HepG2 (cell line): ENCODE results near the gene TK1. TPM values are rescaled to one million over a fixed set of nuclear protein-coding genes. Genes with fewer than 3 reads are reported as not detected.

Source experiments
- ATAC-seq: fragments of 200-7000 bp; cut with Tn5 transposase; 3 replicates; pipeline ENCODE4 v1.9.1; 2020; ENCODE audit warnings: mild to moderate bottlenecking, moderate library complexity
- BruUV-seq: library from RNA; stranded (reverse); fragments of 400-500 nt; replicated peaks from 2 replicates; lab custom pipeline; 2021; lab: Mats Ljungman, UMichigan
- CTCF ChIA-PET: fragments of 300-600 bp; formaldehyde crosslinking; extraction: SDS; loops from one replicate; lab custom pipeline; 2021; ENCODE audit warnings: low total read pairs, inconsistent platforms, low intra/inter-chr PET ratio; lab: Yijun Ruan, JAX
- POLR2A ChIA-PET: fragments of 350-600 bp; sonication (Branson Sonifier 250); formaldehyde crosslinking; loops from one replicate; lab custom pipeline; 2020; ENCODE audit warnings: antibody characterized with exemption, inconsistent platforms; lab: Yijun Ruan, JAX
- DNase-seq: peaks from one replicate; pipeline ENCODE4 v3.0.0-alpha.2; 2015; ENCODE audit warnings: low spot score
- FAIRE-seq: peaks from 3 replicates; lab custom pipeline; 2011; peaks lifted over from hg19 to GRCh38; lab: Jason Lieb, UNC
- H2AFZ ChIP-seq: one replicate; pipeline ENCODE4 v1.6.1; 2011; ENCODE audit warnings: low read length, inconsistent platforms
- H3K27ac ChIP-seq: fragments of 300-600 bp; 3 replicates; pipeline ENCODE4 v1.8.0; 2011; ENCODE audit warnings: mixed run types, mild to moderate bottlenecking, mixed read lengths, low read length, inconsistent platforms; ENCODE audit not compliant: insufficient read depth; ENCODE audit errors: extremely low read length
- H3K27me3 ChIP-seq, 2 experiments: fragments of 200-600 bp in 1 of 2; 2 replicates in 1 of 2; 3 replicates in 1 of 2; pipeline versions ENCODE4 v1.6.0 to v1.8.0; 2011; ENCODE audit warnings: low read length in 2 of 2, mild to moderate bottlenecking in 2 of 2, moderate library complexity in 2 of 2, inconsistent platforms in 1 of 2; ENCODE audit not compliant: insufficient read depth in 2 of 2, control insufficient read depth in 1 of 2
- H3K36me3 ChIP-seq, 2 experiments: fragments of 200-600 bp in 1 of 2; replicated peaks in 1 of 2; 2 replicates in 1 of 2; 3 replicates in 1 of 2; pipeline versions ENCODE4 v1.5.1 to v1.8.0; 2011; ENCODE audit warnings: low read length in 2 of 2, inconsistent platforms in 1 of 2; ENCODE audit not compliant: insufficient read depth in 2 of 2, control insufficient read depth in 1 of 2
- H3K4me1 ChIP-seq: 2 replicates; pipeline ENCODE4 v1.5.1; 2012; ENCODE audit warnings: low read length, inconsistent platforms; ENCODE audit not compliant: insufficient read depth
- H3K4me2 ChIP-seq: 2 replicates; pipeline ENCODE4 v1.6.0; 2011; ENCODE audit warnings: low read depth, low read length, inconsistent platforms
- H3K4me3 ChIP-seq, 3 experiments: fragments of 200-600 bp in 1 of 3; sonication (generic), shearing (Covaris generic) in 1 of 3; replicated peaks in 1 of 3; 2 replicates each; pipeline ENCODE4 v1.5.1; 2011 to 2016; ENCODE audit warnings: low read length in 3 of 3, inconsistent platforms in 2 of 3, low read depth in 2 of 3, mild to moderate bottlenecking in 2 of 3, control low read depth in 1 of 3, mixed read lengths in 1 of 3; ENCODE audit not compliant: insufficient read depth in 1 of 3
- H3K79me2 ChIP-seq: one replicate; pipeline ENCODE4 v1.6.1; 2011; ENCODE audit warnings: low read length, inconsistent platforms; ENCODE audit not compliant: insufficient read depth
- H3K9ac ChIP-seq: 2 replicates; pipeline ENCODE4 v1.6.0; 2011; ENCODE audit warnings: mild to moderate bottlenecking, low read depth, low read length, inconsistent platforms; ENCODE audit not compliant: insufficient read depth
- H3K9me3 ChIP-seq: 2 replicates; pipeline ENCODE4 v1.5.1; 2012; ENCODE audit warnings: mild to moderate bottlenecking, low read length
- H4K20me1 ChIP-seq: 2 replicates; pipeline ENCODE4 v1.6.0; 2011; ENCODE audit warnings: inconsistent platforms, mild to moderate bottlenecking, low read length, moderate library complexity; ENCODE audit not compliant: insufficient read depth
- NFATC3 ChIP-seq: sonication (generic); formaldehyde crosslinking; IDR thresholded peaks from 2 replicates; pipeline ENCODE4 v1.5.1; 2020; ENCODE audit warnings: mild to moderate bottlenecking, missing genetic modification reagents
- NFE2L1 ChIP-seq: sonication (generic); formaldehyde crosslinking; IDR thresholded peaks from 2 replicates; pipeline ENCODE4 v1.4.0; 2020; ENCODE audit warnings: missing genetic modification reagents, mild to moderate bottlenecking, borderline replicate concordance
- SP4 ChIP-seq: sonication (generic); formaldehyde crosslinking; IDR thresholded peaks from 2 replicates; pipeline ENCODE4 v1.8.1; 2023; ENCODE audit warnings: mild to moderate bottlenecking, missing genetic modification reagents
- ZEB1 ChIP-seq: IDR thresholded peaks from 2 replicates; pipeline ENCODE4 v1.6.1; 2012; ENCODE audit warnings: mild to moderate bottlenecking, low read depth, inconsistent platforms; ENCODE audit not compliant: insufficient replicate concordance
- ZNF543 ChIP-seq: sonication (generic); formaldehyde crosslinking; IDR thresholded peaks from 2 replicates; pipeline ENCODE4 v1.4.0; 2020; ENCODE audit warnings: mild to moderate bottlenecking, missing genetic modification reagents
- ZNF678 ChIP-seq: sonication (generic); formaldehyde crosslinking; IDR thresholded peaks from 2 replicates; pipeline ENCODE4 v1.4.0; 2020; ENCODE audit warnings: mild to moderate bottlenecking, missing genetic modification reagents
- ZSCAN22 ChIP-seq: sonication (generic); formaldehyde crosslinking; IDR thresholded peaks from 2 replicates; pipeline ENCODE4 v1.4.0; 2020; ENCODE audit warnings: mild to moderate bottlenecking, missing genetic modification reagents
- ZSCAN29 ChIP-seq: sonication (generic); formaldehyde crosslinking; conservative IDR thresholded peaks from 2 replicates; pipeline ENCODE4 v1.4.0; 2020; ENCODE audit warnings: mild to moderate bottlenecking, missing genetic modification reagents
- WGBS: methylation state at CpG from one replicate; pipeline ENCODE4 v1.1.6; 2017; ENCODE audit warnings: low lambda C conversion rate; 5-methylcytosine and 5-hydroxymethylcytosine counted together
- in situ Hi-C: cut with HindIII; loops from 2 replicates; pipeline ENCODE4 v1.10.0; 2017; ENCODE audit warnings: low pct_unique_long_range_greater_than_20kb; ENCODE audit not compliant: extremely low pct_ligation_motif_present
- intact Hi-C: fragments of 100-400 bp; cut with micrococcal nuclease; formaldehyde crosslinking; loops from one replicate; pipeline ENCODE4 v1.10.0; 2022; ENCODE audit not compliant: unreplicated experiment
- polyA plus RNA-seq, 8 experiments: library from polyadenylated mRNA; depleted of rRNA in 3 of 8; stranded (reverse) in 7 of 8; unstranded in 1 of 8; fragments of >200 nt; fragmentation: Illumina TruSeq in 4 of 8; extraction: Trizol in 4 of 8; gene quantifications; 2 replicates each; pipeline versions ENCODE4 v1.2.1 to v1.2.3, GENCODE V29; 2011 to 2016; ENCODE audit warnings: low read depth in 4 of 8, missing spikeins in 1 of 8, mixed read lengths in 1 of 8; ENCODE audit not compliant: insufficient read depth in 1 of 8
- total RNA-seq, 5 experiments: library from RNA; depleted of rRNA; stranded (reverse); fragments of >200 nt; fragmentation: Illumina TruSeq; extraction: Trizol; gene quantifications; 2 replicates each; pipeline ENCODE4 v1.2.3, GENCODE V29; 2016; ENCODE audit warnings: low read depth in 1 of 5
- TF ChIP-seq, protein P1 (sequence below): sonication (generic); formaldehyde crosslinking; IDR thresholded peaks from 2 replicates; pipeline ENCODE4 v1.4.0; 2020; ENCODE audit warnings: mild to moderate bottlenecking, missing genetic modification reagents, borderline replicate concordance
- TF ChIP-seq, protein P2 (sequence below), 2 experiments: sonication (generic) in 1 of 2; formaldehyde crosslinking in 1 of 2; IDR thresholded peaks; 2 replicates each; pipeline versions ENCODE4 v1.4.0 to v1.6.1; 2018 to 2020; ENCODE audit warnings: missing genetic modification reagents in 2 of 2, borderline replicate concordance in 1 of 2, low read depth in 1 of 2, mild to moderate bottlenecking in 1 of 2, missing biosample characterization in 1 of 2

TK1 gene
- total and polyA plus RNA-seq, 2 of the 13 experiments (the other 11 are each of a cell fraction or from before 2014, with no cell fraction given) = 45.0 to 96.0 TPM

DNA sequence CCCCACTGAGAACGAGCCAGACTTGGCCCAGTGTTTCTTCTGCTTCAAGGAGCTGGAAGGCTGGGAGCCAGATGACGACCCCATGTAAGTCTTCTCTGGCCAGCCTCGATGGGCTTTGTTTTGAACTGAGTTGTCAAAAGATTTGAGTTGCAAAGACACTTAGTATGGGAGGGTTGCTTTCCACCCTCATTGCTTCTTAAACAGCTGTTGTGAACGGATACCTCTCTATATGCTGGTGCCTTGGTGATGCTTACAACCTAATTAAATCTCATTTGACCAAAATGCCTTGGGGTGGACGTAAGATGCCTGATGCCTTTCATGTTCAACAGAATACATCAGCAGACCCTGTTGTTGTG, 27.8 kb upstream of the TK1 start:
- H3K4me3 ChIP-seq = peak overlapping the region; percentile 82 to 93 (median 91)
- ChIA-PET POLR2A (interaction anchor here (1.1 kb wide), 1 partner anchor 27 kb away, joined by 4 read pairs; no protein-coding TSS in a partner anchor), CTCF (no interaction called here)
- peaks cover 26% of the 10 kb centered on the region for H3K4me1 ChIP-seq
- no TSS peak for BruUV-seq
- H3K4me2 ChIP-seq = peak overlapping the region; percentile 85
- no peak for TF ChIP-seq ZEB1
- TF ChIP-seq ZNF543 (CRISPR knock-in tag) = no peak
- TF ChIP-seq NFE2L1 (CRISPR knock-in tag) = no peak
- TF ChIP-seq SP4 (CRISPR knock-in tag) = no peak
- TF ChIP-seq, protein P1, sequence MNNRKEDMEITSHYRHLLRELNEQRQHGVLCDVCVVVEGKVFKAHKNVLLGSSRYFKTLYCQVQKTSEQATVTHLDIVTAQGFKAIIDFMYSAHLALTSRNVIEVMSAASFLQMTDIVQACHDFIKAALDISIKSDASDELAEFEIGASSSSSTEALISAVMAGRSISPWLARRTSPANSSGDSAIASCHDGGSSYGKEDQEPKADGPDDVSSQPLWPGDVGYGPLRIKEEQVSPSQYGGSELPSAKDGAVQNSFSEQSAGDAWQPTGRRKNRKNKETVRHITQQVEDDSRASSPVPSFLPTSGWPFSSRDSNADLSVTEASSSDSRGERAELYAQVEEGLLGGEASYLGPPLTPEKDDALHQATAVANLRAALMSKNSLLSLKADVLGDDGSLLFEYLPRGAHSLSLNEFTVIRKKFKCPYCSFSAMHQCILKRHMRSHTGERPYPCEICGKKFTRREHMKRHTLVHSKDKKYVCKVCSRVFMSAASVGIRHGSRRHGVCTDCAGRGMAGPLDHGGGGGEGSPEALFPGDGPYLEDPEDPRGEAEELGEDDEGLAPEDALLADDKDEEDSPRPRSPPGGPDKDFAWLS = 0 out of 2 replicates have a peak, but pooled peaks have one; percentile 8
- TF ChIP-seq, protein P2, sequence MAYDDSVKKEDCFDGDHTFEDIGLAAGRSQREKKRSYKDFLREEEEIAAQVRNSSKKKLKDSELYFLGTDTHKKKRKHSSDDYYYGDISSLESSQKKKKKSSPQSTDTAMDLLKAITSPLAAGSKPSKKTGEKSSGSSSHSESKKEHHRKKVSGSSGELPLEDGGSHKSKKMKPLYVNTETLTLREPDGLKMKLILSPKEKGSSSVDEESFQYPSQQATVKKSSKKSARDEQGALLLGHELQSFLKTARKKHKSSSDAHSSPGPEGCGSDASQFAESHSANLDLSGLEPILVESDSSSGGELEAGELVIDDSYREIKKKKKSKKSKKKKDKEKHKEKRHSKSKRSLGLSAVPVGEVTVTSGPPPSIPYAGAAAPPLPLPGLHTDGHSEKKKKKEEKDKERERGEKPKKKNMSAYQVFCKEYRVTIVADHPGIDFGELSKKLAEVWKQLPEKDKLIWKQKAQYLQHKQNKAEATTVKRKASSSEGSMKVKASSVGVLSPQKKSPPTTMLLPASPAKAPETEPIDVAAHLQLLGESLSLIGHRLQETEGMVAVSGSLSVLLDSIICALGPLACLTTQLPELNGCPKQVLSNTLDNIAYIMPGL (CRISPR knock-in tag; IDR thresholded peaks at IDR 0.05; ENCODE audit: borderline replicate concordance in 1 of 2, low read depth in 1 of 2) = 0 out of 4 replicates have a peak, but pooled peaks of 1 of the 2 experiments have one; percentile 7
- TF ChIP-seq ZNF678 (CRISPR knock-in tag) = 0 out of 2 replicates have a peak, but pooled peaks have one; percentile 39
- peak; percentile 41; the same call in 1 of the 2 replicates for TF ChIP-seq ZSCAN22 (CRISPR knock-in tag)
- TF ChIP-seq NFATC3 (CRISPR knock-in tag) = no peak
- TF ChIP-seq ZSCAN29 (CRISPR knock-in tag) = 0 out of 2 replicates have a peak, but pooled peaks have one; percentile 28
- no peaks in the 10 kb centered on the region for H3K9me3 ChIP-seq
- in situ Hi-C loops (no loop called here), intact Hi-C loops (loop anchor here (1.0 kb wide), 1 partner anchor 33 kb away; no protein-coding TSS in a partner anchor)
- DNase-seq (no peak), FAIRE-seq (no peak), ATAC-seq (no peak)
- peaks cover 24% of the 10 kb centered on the region for H3K79me2 ChIP-seq
- no peaks in the 10 kb centered on the region for H4K20me1 ChIP-seq
- H3K27ac ChIP-seq = peak overlapping the region; percentile 72
- H3K9ac ChIP-seq = peak overlapping the region; percentile 89
- 2% methylated on average over 5 of the region's 5 CpGs for WGBS
- no peak overlapping the region for H2AFZ ChIP-seq
- peaks cover 12 to 20% of the 10 kb centered on the region in 2 experiments for H3K36me3 ChIP-seq
- H3K27me3 ChIP-seq = no peaks in the 10 kb centered on the region; a peak in 1 of 5 replicates
